AG10803 (cell line): ENCODE data around the gene DDAH2.

ENCODE experiments used
- DNase-seq: peaks from one replicate; pipeline ENCODE4 v3.0.0; 2010; ENCODE audit warnings: low read depth
- H3K4me3 ChIP-seq: 2 replicates; pipeline ENCODE4 v1.5.1; 2011; ENCODE audit warnings: mild to moderate bottlenecking, low read length, control low read depth
- TF ChIP-seq, protein P1 (sequence below): conservative IDR thresholded peaks from 2 replicates; pipeline ENCODE4 v1.5.1; 2011; ENCODE audit warnings: mild to moderate bottlenecking, low read length, control low read depth, inconsistent platforms

Gene DDAH2

DNA sequence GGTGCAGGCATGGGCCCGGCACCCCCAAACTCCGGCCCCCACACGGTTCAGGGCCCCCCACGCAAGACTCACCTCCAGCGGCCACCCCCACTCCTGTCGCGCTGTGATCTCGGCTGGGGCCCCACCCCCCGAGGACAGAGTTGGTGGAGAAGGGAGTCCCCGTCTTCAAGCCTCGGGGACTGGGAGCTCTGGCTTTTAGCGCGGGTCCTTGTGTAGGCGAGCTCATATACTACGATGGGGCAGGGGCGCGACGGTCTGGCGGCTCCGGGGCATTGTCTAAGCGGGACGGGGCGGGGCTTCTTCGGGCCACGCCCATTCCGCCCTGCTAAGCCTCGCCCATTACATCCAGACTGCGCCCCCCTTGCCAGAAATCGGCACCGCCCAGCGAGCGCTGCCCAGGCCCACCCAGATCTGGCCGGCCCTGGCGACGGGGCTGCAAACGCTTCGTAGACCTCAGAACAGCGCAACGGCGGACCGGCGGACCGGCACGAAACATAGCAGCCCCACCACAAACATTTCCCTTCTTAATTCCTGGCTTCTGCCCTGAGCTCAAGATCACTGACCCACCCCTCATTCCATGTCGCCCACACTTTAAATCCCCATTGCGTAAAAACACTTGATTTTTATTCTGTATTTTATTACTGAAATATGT lies 1.0 kb upstream of the DDAH2 start:
- peak; percentile 89 for DNase-seq
- TF ChIP-seq, protein P1, sequence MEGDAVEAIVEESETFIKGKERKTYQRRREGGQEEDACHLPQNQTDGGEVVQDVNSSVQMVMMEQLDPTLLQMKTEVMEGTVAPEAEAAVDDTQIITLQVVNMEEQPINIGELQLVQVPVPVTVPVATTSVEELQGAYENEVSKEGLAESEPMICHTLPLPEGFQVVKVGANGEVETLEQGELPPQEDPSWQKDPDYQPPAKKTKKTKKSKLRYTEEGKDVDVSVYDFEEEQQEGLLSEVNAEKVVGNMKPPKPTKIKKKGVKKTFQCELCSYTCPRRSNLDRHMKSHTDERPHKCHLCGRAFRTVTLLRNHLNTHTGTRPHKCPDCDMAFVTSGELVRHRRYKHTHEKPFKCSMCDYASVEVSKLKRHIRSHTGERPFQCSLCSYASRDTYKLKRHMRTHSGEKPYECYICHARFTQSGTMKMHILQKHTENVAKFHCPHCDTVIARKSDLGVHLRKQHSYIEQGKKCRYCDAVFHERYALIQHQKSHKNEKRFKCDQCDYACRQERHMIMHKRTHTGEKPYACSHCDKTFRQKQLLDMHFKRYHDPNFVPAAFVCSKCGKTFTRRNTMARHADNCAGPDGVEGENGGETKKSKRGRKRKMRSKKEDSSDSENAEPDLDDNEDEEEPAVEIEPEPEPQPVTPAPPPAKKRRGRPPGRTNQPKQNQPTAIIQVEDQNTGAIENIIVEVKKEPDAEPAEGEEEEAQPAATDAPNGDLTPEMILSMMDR = no peak
- H3K4me3 ChIP-seq = peak overlapping the region; percentile 92

- TF ChIP-seq, protein P1 = no peak
Observed at GRCh38 chr6:31729515-31729978, 448 bp upstream of the DDAH2 start.

DNA sequence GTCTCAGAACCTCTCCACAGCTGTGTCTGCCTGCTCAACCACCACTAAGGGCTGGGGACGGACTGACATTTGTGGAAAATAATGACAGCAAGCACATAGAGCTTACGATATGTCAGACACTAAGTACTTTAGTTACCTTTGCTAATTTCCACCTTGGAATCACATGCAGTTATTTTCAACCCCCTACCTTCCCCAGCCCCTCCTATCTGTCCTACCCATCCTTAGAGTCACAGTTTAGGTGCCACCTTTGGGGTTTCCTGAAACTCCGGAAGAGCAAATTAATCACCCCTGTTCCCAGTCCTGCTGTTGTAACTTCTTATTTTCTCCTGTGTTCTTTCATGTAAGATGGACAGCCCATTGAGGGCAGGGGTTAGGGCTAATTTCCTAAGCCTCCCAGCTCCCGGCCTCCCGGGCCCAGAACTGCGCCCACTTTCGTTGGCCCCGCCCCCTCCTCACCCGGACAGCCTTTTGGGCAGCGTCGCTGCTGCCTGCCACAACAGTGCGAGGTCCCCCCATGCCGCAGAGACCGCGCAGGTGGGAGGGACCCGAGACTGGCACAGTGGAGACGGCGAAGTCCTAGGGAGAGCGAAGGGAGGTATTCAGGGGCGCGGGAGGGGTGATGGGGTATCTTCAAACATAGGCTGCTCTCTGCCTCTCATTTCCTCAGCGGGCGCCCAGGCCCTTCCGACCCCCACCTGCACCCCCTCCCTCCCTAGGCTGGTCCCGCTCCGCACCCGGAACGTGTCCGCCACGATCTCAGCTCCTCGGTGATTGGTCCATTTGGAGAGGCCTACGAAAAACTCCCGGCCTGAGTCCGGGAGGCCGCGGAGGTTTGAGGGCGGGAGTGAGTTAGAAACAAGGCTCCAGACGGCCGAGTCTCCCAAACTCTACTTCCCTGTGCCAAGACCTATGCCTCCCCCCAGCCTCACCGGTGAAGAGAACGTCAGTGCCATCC lies 1.1 kb downstream of the DDAH2 start:
- peak overlapping the region; percentile 92 for H3K4me3 ChIP-seq
- no peak for DNase-seq
- TF ChIP-seq, protein P1 = no peak

More at GRCh38 chr6:31729515-31729978, 448 bp upstream of the DDAH2 start:
- peak overlapping the region; percentile 92 for H3K4me3 ChIP-seq
- peak; percentile 88 for DNase-seq

- TF ChIP-seq, protein P1 = no peak
- no peak for DNase-seq
- no peak overlapping the region for H3K4me3 ChIP-seq
Observed at GRCh38 chr6:31727034-31727716, 1.9 kb downstream of the DDAH2 start.

- TF ChIP-seq, protein P1 = no peak
- no peak overlapping the region for H3K4me3 ChIP-seq
- no peak for DNase-seq
Observed at GRCh38 chr6:31725502-31726350, 3.4 kb downstream of the DDAH2 start.

DNA sequence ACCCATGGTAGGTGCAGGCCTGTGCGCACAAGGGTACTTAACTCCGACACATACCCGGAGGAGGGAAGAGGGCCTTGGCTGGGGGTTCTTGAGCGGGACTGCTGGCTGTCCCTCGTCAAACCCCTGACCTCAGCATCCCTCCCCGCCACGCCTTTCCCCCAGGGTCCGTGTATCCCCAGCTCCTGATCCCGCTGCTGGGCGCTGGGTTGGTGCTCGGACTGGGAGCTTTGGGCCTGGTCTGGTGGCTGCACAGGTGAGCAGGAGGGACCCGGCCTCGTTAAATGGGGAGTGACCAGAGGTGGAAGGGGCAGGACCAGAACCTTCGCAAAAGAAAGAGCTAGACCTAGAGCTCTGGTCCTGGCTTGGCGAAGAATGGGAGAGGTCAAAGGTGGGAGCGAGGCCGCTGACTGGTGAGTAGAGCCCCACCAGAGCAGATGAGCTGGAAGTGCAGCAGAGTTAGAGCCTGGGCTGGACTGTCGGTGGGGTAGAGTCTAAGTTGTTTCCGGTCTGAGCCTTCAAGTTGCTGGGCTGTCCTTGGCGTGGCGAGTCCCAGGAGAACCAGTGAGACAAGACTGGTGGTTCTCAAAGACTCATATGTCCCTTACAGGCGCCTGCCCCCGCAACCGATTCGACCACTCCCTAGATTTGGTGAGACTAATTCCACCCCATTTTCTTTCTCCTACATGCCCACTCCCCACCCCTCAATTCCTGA lies 5.0 kb downstream of the DDAH2 start:
- DNase-seq = no peak
- H3K4me3 ChIP-seq = no peak overlapping the region
- TF ChIP-seq, protein P1 = no peak
